LNCaP clone FGC (cell line): Measurements from ENCODE around the gene IGFL3.
"Not testable (repeated sequence)": the region's sequence is repeated elsewhere in the genome, so short reads cannot be mapped to it uniquely, and the experiment has no call there.

Source experiments
- DNase-seq: peaks from one replicate; pipeline ENCODE4 v3.0.0-alpha.2; 2011; ENCODE audit warnings: low read depth
- H3K4me3 ChIP-seq: 2 replicates; pipeline ENCODE4 v1.5.1; 2011; ENCODE audit warnings: mild to moderate bottlenecking, low read depth, low read length, control low read depth
- CTCF ChIP-seq: IDR thresholded peaks from 2 replicates; pipeline ENCODE4 v1.5.1; 2012; ENCODE audit warnings: mild to moderate bottlenecking; ENCODE audit not compliant: control insufficient read depth, insufficient read depth; ENCODE audit errors: extremely low read depth

IGFL3 gene

GRCh38 chr19:46078573-46079332, 45.7 kb downstream of the IGFL3 start:
- not testable (repeated sequence) for H3K4me3 ChIP-seq, DNase-seq
- peak; percentile 47 for TF ChIP-seq CTCF

- H3K4me3 ChIP-seq: no peak overlapping the region
- DNase-seq: no peak
- TF ChIP-seq CTCF: no peak
Measured at GRCh38 chr19:46077815-46078167, 46.7 kb downstream of the IGFL3 start.

DNA sequence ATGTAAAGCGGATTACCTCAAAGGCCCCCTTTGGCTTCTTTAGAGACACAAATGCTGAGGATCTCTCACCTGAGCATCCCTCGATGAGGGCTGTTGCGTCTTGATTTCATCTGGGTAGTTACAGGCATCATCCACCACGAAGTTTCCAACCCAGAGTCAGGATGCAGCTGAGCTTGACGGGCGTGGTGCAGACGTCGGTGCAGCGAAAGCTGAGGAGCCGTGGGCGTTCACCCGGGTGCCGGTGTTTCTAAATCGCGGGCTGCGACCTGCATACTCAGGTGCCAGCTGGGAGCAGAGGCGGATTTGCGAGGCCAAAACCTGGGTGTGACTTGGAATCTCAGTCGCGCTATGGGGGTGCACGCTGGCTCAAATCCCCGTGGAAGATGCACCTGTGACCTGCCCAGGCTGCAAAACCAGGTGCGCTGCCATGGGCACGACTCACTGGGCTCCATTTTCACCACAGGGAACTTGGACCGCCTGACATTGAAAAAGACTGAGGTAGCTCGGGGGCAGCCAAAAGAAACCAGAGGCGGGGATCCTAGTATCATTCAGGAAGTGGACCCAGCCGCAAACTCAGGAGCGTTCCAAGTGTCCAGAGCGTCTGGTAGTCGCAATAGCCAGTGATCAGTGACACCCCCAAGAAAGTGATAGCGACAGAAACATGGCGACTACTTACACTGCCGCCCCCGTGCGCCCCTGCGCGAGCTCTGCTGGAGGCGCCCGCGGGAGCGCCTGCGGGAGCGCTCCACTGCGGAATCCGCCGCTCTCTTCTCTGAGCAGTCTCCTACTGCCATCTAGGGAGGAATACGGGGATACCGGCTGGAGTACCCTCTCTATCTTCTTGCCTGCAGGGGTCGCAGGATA, 47.3 kb downstream of the IGFL3 start:
- H3K4me3 ChIP-seq: peak overlapping the region; percentile 36
- TF ChIP-seq CTCF: peak; percentile 84
- DNase-seq: no peak

- no peak for TF ChIP-seq CTCF
- no peak for DNase-seq
- H3K4me3 ChIP-seq: no peak overlapping the region
Measured at GRCh38 chr19:46076031-46076880, 48.2 kb downstream of the IGFL3 start.

DNA sequence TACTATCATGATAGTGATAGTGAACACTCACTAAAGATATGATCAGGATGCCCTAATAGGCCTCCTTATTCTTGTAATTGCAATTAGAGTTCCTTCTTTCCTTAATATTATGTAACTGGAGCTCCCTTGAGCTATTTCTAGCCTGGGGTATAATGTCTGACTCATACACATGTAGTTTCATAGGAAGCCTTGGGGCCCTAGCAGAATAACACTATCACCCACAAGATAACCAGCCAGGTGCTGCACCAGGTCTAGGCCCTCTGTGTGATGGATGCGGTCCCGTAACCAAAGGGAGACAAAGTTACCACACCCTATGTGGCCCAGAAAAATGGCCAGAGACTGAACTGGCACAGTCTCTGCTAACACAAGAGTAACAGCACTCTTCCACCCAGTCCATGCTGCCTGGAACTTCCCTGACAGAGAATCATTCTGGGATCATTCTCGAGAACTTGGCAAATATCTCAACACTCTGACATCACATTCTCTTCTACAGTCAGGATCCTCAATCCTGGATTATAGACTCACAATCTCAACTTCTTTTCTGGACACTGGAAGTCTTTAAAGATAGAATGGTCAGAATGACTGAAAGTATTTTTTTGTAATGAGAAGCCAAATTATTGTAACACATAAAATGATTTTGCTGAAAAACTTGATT, 51.1 kb downstream of the IGFL3 start:
- no peak for TF ChIP-seq CTCF
- no peak for DNase-seq
- H3K4me3 ChIP-seq: no peak overlapping the region
